HepG2 (cell line): ENCODE data around the gene SERPINA9. TPM values are rescaled to one million over a fixed set of nuclear protein-coding genes. Genes with fewer than 3 reads are reported as not detected.

Experiments
- ATAC-seq: fragments of 200-7000 bp; cut with Tn5 transposase; 3 replicates; pipeline ENCODE4 v1.9.1; 2020; ENCODE audit warnings: mild to moderate bottlenecking, moderate library complexity
- BruUV-seq: library from RNA; stranded (reverse); fragments of 400-500 nt; replicated peaks from 2 replicates; lab custom pipeline; 2021; lab: Mats Ljungman, UMichigan
- CTCF ChIA-PET: fragments of 300-600 bp; formaldehyde crosslinking; extraction: SDS; loops from one replicate; lab custom pipeline; 2021; ENCODE audit warnings: low total read pairs, inconsistent platforms, low intra/inter-chr PET ratio; lab: Yijun Ruan, JAX
- POLR2A ChIA-PET: fragments of 350-600 bp; sonication (Branson Sonifier 250); formaldehyde crosslinking; loops from one replicate; lab custom pipeline; 2020; ENCODE audit warnings: antibody characterized with exemption, inconsistent platforms; lab: Yijun Ruan, JAX
- DNase-seq: peaks from one replicate; pipeline ENCODE4 v3.0.0-alpha.2; 2015; ENCODE audit warnings: low spot score
- FAIRE-seq: peaks from 3 replicates; lab custom pipeline; 2011; peaks lifted over from hg19 to GRCh38; lab: Jason Lieb, UNC
- H2AFZ ChIP-seq: one replicate; pipeline ENCODE4 v1.6.1; 2011; ENCODE audit warnings: low read length, inconsistent platforms
- H3K27ac ChIP-seq: fragments of 300-600 bp; 3 replicates; pipeline ENCODE4 v1.8.0; 2011; ENCODE audit warnings: mixed run types, mild to moderate bottlenecking, mixed read lengths, low read length, inconsistent platforms; ENCODE audit not compliant: insufficient read depth; ENCODE audit errors: extremely low read length
- H3K27me3 ChIP-seq, 2 experiments: fragments of 200-600 bp in 1 of 2; 2 replicates in 1 of 2; 3 replicates in 1 of 2; pipeline versions ENCODE4 v1.6.0 to v1.8.0; 2011; ENCODE audit warnings: low read length in 2 of 2, mild to moderate bottlenecking in 2 of 2, moderate library complexity in 2 of 2, inconsistent platforms in 1 of 2; ENCODE audit not compliant: insufficient read depth in 2 of 2, control insufficient read depth in 1 of 2
- H3K36me3 ChIP-seq, 2 experiments: fragments of 200-600 bp in 1 of 2; replicated peaks in 1 of 2; 2 replicates in 1 of 2; 3 replicates in 1 of 2; pipeline versions ENCODE4 v1.5.1 to v1.8.0; 2011; ENCODE audit warnings: low read length in 2 of 2, inconsistent platforms in 1 of 2; ENCODE audit not compliant: insufficient read depth in 2 of 2, control insufficient read depth in 1 of 2
- H3K4me1 ChIP-seq: 2 replicates; pipeline ENCODE4 v1.5.1; 2012; ENCODE audit warnings: low read length, inconsistent platforms; ENCODE audit not compliant: insufficient read depth
- H3K4me2 ChIP-seq: 2 replicates; pipeline ENCODE4 v1.6.0; 2011; ENCODE audit warnings: low read depth, low read length, inconsistent platforms
- H3K4me3 ChIP-seq, 3 experiments: fragments of 200-600 bp in 1 of 3; sonication (generic), shearing (Covaris generic) in 1 of 3; replicated peaks in 1 of 3; 2 replicates each; pipeline ENCODE4 v1.5.1; 2011 to 2016; ENCODE audit warnings: low read length in 3 of 3, inconsistent platforms in 2 of 3, low read depth in 2 of 3, mild to moderate bottlenecking in 2 of 3, control low read depth in 1 of 3, mixed read lengths in 1 of 3; ENCODE audit not compliant: insufficient read depth in 1 of 3
- H3K79me2 ChIP-seq: one replicate; pipeline ENCODE4 v1.6.1; 2011; ENCODE audit warnings: low read length, inconsistent platforms; ENCODE audit not compliant: insufficient read depth
- H3K9ac ChIP-seq: 2 replicates; pipeline ENCODE4 v1.6.0; 2011; ENCODE audit warnings: mild to moderate bottlenecking, low read depth, low read length, inconsistent platforms; ENCODE audit not compliant: insufficient read depth
- H3K9me3 ChIP-seq: 2 replicates; pipeline ENCODE4 v1.5.1; 2012; ENCODE audit warnings: mild to moderate bottlenecking, low read length
- H4K20me1 ChIP-seq: 2 replicates; pipeline ENCODE4 v1.6.0; 2011; ENCODE audit warnings: inconsistent platforms, mild to moderate bottlenecking, low read length, moderate library complexity; ENCODE audit not compliant: insufficient read depth
- JUNB ChIP-seq: sonication (generic); formaldehyde crosslinking; IDR thresholded peaks from 2 replicates; pipeline ENCODE4 v1.8.0; 2022; ENCODE audit warnings: missing genetic modification reagents, mild to moderate bottlenecking, borderline replicate concordance
- MXD4 ChIP-seq: IDR thresholded peaks from 2 replicates; pipeline ENCODE4 v1.6.1; 2016; ENCODE audit warnings: mild to moderate bottlenecking, missing biosample characterization, missing genetic modification reagents
- NR0B2 ChIP-seq: sonication (generic); formaldehyde crosslinking; IDR thresholded peaks from 2 replicates; pipeline ENCODE4 v1.4.0; 2020; ENCODE audit warnings: mild to moderate bottlenecking, missing genetic modification reagents
- SIX1 ChIP-seq: sonication (generic); formaldehyde crosslinking; IDR thresholded peaks from 2 replicates; pipeline ENCODE4 v1.4.0; 2020; ENCODE audit warnings: missing genetic modification reagents, borderline replicate concordance
- SP140L ChIP-seq: sonication (generic); formaldehyde crosslinking; IDR thresholded peaks from 2 replicates; pipeline ENCODE4 v1.4.0; 2020; ENCODE audit warnings: missing genetic modification reagents, borderline replicate concordance
- TEAD2 ChIP-seq: sonication (generic); formaldehyde crosslinking; IDR thresholded peaks from 2 replicates; pipeline ENCODE4 v1.9.0; 2021; ENCODE audit warnings: missing genetic modification reagents
- ZBTB7B ChIP-seq: sonication (generic); formaldehyde crosslinking; IDR thresholded peaks from 2 replicates; pipeline ENCODE4 v1.4.0; 2020; ENCODE audit warnings: missing genetic modification reagents
- ZFP36 ChIP-seq: fragments of 150-350 bp; IDR thresholded peaks from 2 replicates; pipeline ENCODE4 v1.6.1; 2018; ENCODE audit warnings: borderline replicate concordance, low read length, low read depth; ENCODE audit not compliant: partially characterized antibody
- ZFYVE20 ChIP-seq: sonication (generic); formaldehyde crosslinking; IDR thresholded peaks from 2 replicates; pipeline ENCODE4 v1.8.0; 2023; ENCODE audit warnings: low read depth, mild to moderate bottlenecking, moderate library complexity, missing genetic modification reagents, borderline replicate concordance
- ZNF30 ChIP-seq: sonication (generic); formaldehyde crosslinking; IDR thresholded peaks from 2 replicates; pipeline ENCODE4 v1.5.0; 2020; ENCODE audit warnings: mild to moderate bottlenecking, missing genetic modification reagents
- ZNF556 ChIP-seq: sonication (generic); formaldehyde crosslinking; IDR thresholded peaks from 2 replicates; pipeline ENCODE4 v1.4.0; 2020; ENCODE audit warnings: mild to moderate bottlenecking, missing genetic modification reagents, borderline replicate concordance
- ZNF557 ChIP-seq: sonication (generic); formaldehyde crosslinking; IDR thresholded peaks from 2 replicates; pipeline ENCODE4 v1.4.0; 2020; ENCODE audit warnings: missing genetic modification reagents
- ZNF687 ChIP-seq: sonication (generic); formaldehyde crosslinking; IDR thresholded peaks from 2 replicates; pipeline ENCODE4 v1.5.1; 2020; ENCODE audit warnings: mild to moderate bottlenecking, missing genetic modification reagents, moderate library complexity
- ZNF746 ChIP-seq: sonication (generic); formaldehyde crosslinking; IDR thresholded peaks from 2 replicates; pipeline ENCODE4 v1.8.0; 2022; ENCODE audit warnings: mild to moderate bottlenecking, missing genetic modification reagents
- WGBS: methylation state at CpG from one replicate; pipeline ENCODE4 v1.1.6; 2017; ENCODE audit warnings: low lambda C conversion rate; 5-methylcytosine and 5-hydroxymethylcytosine counted together
- in situ Hi-C: cut with HindIII; loops from 2 replicates; pipeline ENCODE4 v1.10.0; 2017; ENCODE audit warnings: low pct_unique_long_range_greater_than_20kb; ENCODE audit not compliant: extremely low pct_ligation_motif_present
- intact Hi-C: fragments of 100-400 bp; cut with micrococcal nuclease; formaldehyde crosslinking; loops from one replicate; pipeline ENCODE4 v1.10.0; 2022; ENCODE audit not compliant: unreplicated experiment
- polyA plus RNA-seq, 8 experiments: library from polyadenylated mRNA; depleted of rRNA in 3 of 8; stranded (reverse) in 7 of 8; unstranded in 1 of 8; fragments of >200 nt; fragmentation: Illumina TruSeq in 4 of 8; extraction: Trizol in 4 of 8; gene quantifications; 2 replicates each; pipeline versions ENCODE4 v1.2.1 to v1.2.3, GENCODE V29; 2011 to 2016; ENCODE audit warnings: low read depth in 4 of 8, missing spikeins in 1 of 8, mixed read lengths in 1 of 8; ENCODE audit not compliant: insufficient read depth in 1 of 8
- total RNA-seq, 5 experiments: library from RNA; depleted of rRNA; stranded (reverse); fragments of >200 nt; fragmentation: Illumina TruSeq; extraction: Trizol; gene quantifications; 2 replicates each; pipeline ENCODE4 v1.2.3, GENCODE V29; 2016; ENCODE audit warnings: low read depth in 1 of 5

Gene SERPINA9
- total and polyA plus RNA-seq, 2 of the 13 experiments (the other 11 are each of a cell fraction or from before 2014, with no cell fraction given), result 0.21 TPM; not detected in 1

- H3K79me2 ChIP-seq, result no peaks in the 10 kb centered on the region
- H3K9ac ChIP-seq, result no peak overlapping the region
- no peak for FAIRE-seq
- BruUV-seq, result no TSS peak
- H3K4me3 ChIP-seq, result no peak overlapping the region
- DNase-seq, result no peak
- ATAC-seq, result no peak
- no peaks in the 10 kb centered on the region for H4K20me1 ChIP-seq
- 50% methylated on average over 2 of the region's 2 CpGs for WGBS
- ChIA-PET CTCF (no interaction called here), POLR2A (no interaction called here)
- in situ Hi-C loops (no loop called here), intact Hi-C loops (no loop called here)
- peak overlapping the region; percentile 27 for H3K27ac ChIP-seq
- H3K36me3 ChIP-seq, result no peaks in the 10 kb centered on the region
- no peak overlapping the region for H2AFZ ChIP-seq
- H3K4me1 ChIP-seq, result peaks cover 95% of the 10 kb centered on the region
- no peaks in the 10 kb centered on the region for H3K27me3 ChIP-seq
- TF ChIP-seq SIX1 (no peak), ZNF687 (peak; percentile 42; the same call in 1 of the 2 replicates)
- no peaks in the 10 kb centered on the region for H3K9me3 ChIP-seq
- no peak overlapping the region for H3K4me2 ChIP-seq
Measured at GRCh38 chr14:94458558-94459205, 17.3 kb downstream of the SERPINA9 start.

GRCh38 chr14:94458096-94458495, 17.9 kb downstream of the SERPINA9 start:
- H3K27me3 ChIP-seq, result no peaks in the 10 kb centered on the region
- CTCF ChIA-PET, result no interaction called here
- DNase-seq, result no peak
- BruUV-seq, result no TSS peak
- no peak for ATAC-seq
- 100% methylated on average over 1 of the region's 1 CpG for WGBS
- H3K36me3 ChIP-seq, result no peaks in the 10 kb centered on the region
- H3K27ac ChIP-seq, result no peak overlapping the region
- POLR2A ChIA-PET, result no interaction called here
- no peak for TF ChIP-seq ZNF746 (CRISPR knock-in tag)
- TF ChIP-seq ZFYVE20, result no peak
- no peak for TF ChIP-seq NR0B2 (CRISPR knock-in tag)
- TF ChIP-seq ZNF556 (CRISPR knock-in tag), result no peak
- TF ChIP-seq ZBTB7B (CRISPR knock-in tag), result no peak
- no peak for TF ChIP-seq JUNB (CRISPR knock-in tag)
- TF ChIP-seq MXD4 (CRISPR knock-in tag), result no peak
- no peak for TF ChIP-seq ZFP36
- no peak for TF ChIP-seq TEAD2 (CRISPR knock-in tag)
- TF ChIP-seq SP140L (CRISPR knock-in tag), result no peak
- no peak for TF ChIP-seq ZNF557
- no peak for TF ChIP-seq ZNF30 (CRISPR knock-in tag)
- TF ChIP-seq, all 625 proteins: peak for 0
- Histone ChIP-seq H3K9ac (no peak overlapping the region), H3K4me3 (no peak overlapping the region), H2AFZ (no peak overlapping the region), H4K20me1 (no peaks in the 10 kb centered on the region), H3K4me1 (peaks cover 95% of the 10 kb centered on the region), H3K4me2 (no peak overlapping the region), H3K9me3 (no peaks in the 10 kb centered on the region), H3K79me2 (no peaks in the 10 kb centered on the region)
- in situ Hi-C loops (no loop called here), intact Hi-C loops (no loop called here)
- no peak for FAIRE-seq
